Right atrium auricular region (tissue), 2 donors: ENCODE results near the gene ARMC3. TPM values are rescaled to one million over a fixed set of nuclear protein-coding genes. Genes with fewer than 3 reads are reported as not detected.

Experiments used
- DNase-seq: peaks from one replicate; pipeline ENCODE4 v3.0.0-alpha.2; 2019; ENCODE audit warnings: low spot score
- H3K27ac ChIP-seq, 2 donors: fragments of 200-600 bp; sonication (generic); 1 replicate in 1 of 2; 2 replicates in 1 of 2; pipeline ENCODE4 v1.5.1; 2016 to 2019
- H3K27me3 ChIP-seq, 2 donors: fragments of 200-600 bp; sonication (generic); one replicate each; pipeline versions ENCODE4 v1.5.1 to v1.6.0; 2017 to 2019
- H3K36me3 ChIP-seq: fragments of 200-600 bp; sonication (generic); one replicate; pipeline ENCODE4 v1.5.1; 2016
- H3K4me1 ChIP-seq, 2 donors: fragments of 200-600 bp; sonication (generic); one replicate each; pipeline versions ENCODE4 v1.5.1 to v1.6.0; 2017 to 2019
- H3K4me3 ChIP-seq, 2 donors: fragments of 200-600 bp; sonication (generic); 1 replicate in 1 of 2; 2 replicates in 1 of 2; pipeline ENCODE4 v1.5.1; 2017 to 2019; ENCODE audit warnings: mild to moderate bottlenecking in 1 of 2, moderate library complexity in 1 of 2
- H3K9me3 ChIP-seq, 2 donors: fragments of 200-600 bp; sonication (generic); one replicate each; pipeline ENCODE4 v1.5.1; 2019
- total RNA-seq, 2 donors: library from RNA; depleted of rRNA; stranded (reverse); fragments of >200 nt; gene quantifications; one replicate each; pipeline ENCODE4 v1.1.0, GENCODE V29; 2016
- TF ChIP-seq, protein P1 (sequence below), 2 donors: fragments of 200-600 bp; sonication (generic); IDR thresholded peaks; one replicate each; pipeline ENCODE4 v1.5.1; 2019; ENCODE audit warnings: antibody characterized with exemption in 2 of 2

The ARMC3 gene
- total RNA-seq, 2 donors from 2014 or later: not detected

GRCh38 chr10:22959950-22960349, 32.1 kb downstream of the ARMC3 start:
- TF ChIP-seq, protein P1, sequence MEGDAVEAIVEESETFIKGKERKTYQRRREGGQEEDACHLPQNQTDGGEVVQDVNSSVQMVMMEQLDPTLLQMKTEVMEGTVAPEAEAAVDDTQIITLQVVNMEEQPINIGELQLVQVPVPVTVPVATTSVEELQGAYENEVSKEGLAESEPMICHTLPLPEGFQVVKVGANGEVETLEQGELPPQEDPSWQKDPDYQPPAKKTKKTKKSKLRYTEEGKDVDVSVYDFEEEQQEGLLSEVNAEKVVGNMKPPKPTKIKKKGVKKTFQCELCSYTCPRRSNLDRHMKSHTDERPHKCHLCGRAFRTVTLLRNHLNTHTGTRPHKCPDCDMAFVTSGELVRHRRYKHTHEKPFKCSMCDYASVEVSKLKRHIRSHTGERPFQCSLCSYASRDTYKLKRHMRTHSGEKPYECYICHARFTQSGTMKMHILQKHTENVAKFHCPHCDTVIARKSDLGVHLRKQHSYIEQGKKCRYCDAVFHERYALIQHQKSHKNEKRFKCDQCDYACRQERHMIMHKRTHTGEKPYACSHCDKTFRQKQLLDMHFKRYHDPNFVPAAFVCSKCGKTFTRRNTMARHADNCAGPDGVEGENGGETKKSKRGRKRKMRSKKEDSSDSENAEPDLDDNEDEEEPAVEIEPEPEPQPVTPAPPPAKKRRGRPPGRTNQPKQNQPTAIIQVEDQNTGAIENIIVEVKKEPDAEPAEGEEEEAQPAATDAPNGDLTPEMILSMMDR (IDR thresholded peaks at IDR 0.05): no peak
- H3K27me3 ChIP-seq: no peaks in the 10 kb centered on the region
- H3K36me3 ChIP-seq: no peaks in the 10 kb centered on the region
- H3K4me3 ChIP-seq: no peak overlapping the region
- H3K27ac ChIP-seq: no peak overlapping the region
- H3K9me3 ChIP-seq: peaks cover 0 to 4% of the 10 kb centered on the region in 2 donors
- H3K4me1 ChIP-seq: no peaks in the 10 kb centered on the region
- no peak for DNase-seq

DNA sequence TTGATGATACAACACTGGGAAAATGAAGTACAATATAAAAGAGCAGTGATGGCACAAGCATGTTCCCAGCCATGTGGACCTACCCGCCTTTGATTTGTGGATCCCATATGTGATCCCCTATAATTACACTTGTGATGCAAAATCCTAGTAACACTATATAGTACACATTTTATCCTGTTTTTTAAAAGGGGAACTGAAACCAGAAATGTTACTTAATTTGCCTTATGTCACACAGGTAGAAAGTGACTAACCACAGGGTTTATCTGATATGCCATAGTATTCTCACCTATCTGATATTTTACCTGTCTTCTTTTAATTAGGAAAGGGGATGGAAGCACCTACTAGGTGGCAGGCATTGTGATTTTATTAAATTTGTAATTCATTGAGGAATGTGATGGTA, 35.0 kb downstream of the ARMC3 start:
- TF ChIP-seq, protein P1 (IDR thresholded peaks at IDR 0.05): no peak
- no peak overlapping the region for H3K4me3 ChIP-seq
- H3K9me3 ChIP-seq: peaks cover 0 to 4% of the 10 kb centered on the region in 2 donors
- no peaks in the 10 kb centered on the region for H3K4me1 ChIP-seq
- no peaks in the 10 kb centered on the region for H3K36me3 ChIP-seq
- no peaks in the 10 kb centered on the region for H3K27me3 ChIP-seq
- no peak for DNase-seq
- H3K27ac ChIP-seq: no peak overlapping the region

GRCh38 chr10:22969704-22970103, 41.9 kb downstream of the ARMC3 start:
- H3K36me3 ChIP-seq: no peaks in the 10 kb centered on the region
- H3K4me3 ChIP-seq: no peak overlapping the region
- DNase-seq: no peak
- H3K9me3 ChIP-seq: no peaks in the 10 kb centered on the region
- H3K4me1 ChIP-seq: no peaks in the 10 kb centered on the region
- H3K27ac ChIP-seq: no peak overlapping the region
- TF ChIP-seq, protein P1 (IDR thresholded peaks at IDR 0.05): no peak
- H3K27me3 ChIP-seq: no peaks in the 10 kb centered on the region

- no peak overlapping the region for H3K4me3 ChIP-seq
- no peaks in the 10 kb centered on the region for H3K27me3 ChIP-seq
- H3K27ac ChIP-seq: no peak overlapping the region
- no peaks in the 10 kb centered on the region for H3K9me3 ChIP-seq
- DNase-seq: no peak
- no peaks in the 10 kb centered on the region for H3K4me1 ChIP-seq
- no peaks in the 10 kb centered on the region for H3K36me3 ChIP-seq
- TF ChIP-seq, protein P1 (IDR thresholded peaks at IDR 0.05): no peak
Measured at GRCh38 chr10:22976534-22976933, 48.7 kb downstream of the ARMC3 start.

GRCh38 chr10:22977751-22978150, 49.9 kb downstream of the ARMC3 start:
- Histone ChIP-seq H3K36me3 (no peaks in the 10 kb centered on the region), H3K9me3 (no peaks in the 10 kb centered on the region), H3K4me3 (no peak overlapping the region), H3K27ac (no peak overlapping the region), H3K27me3 (no peaks in the 10 kb centered on the region), H3K4me1 (no peaks in the 10 kb centered on the region)
- TF ChIP-seq, protein P1 (IDR thresholded peaks at IDR 0.05): no peak
- no peak for DNase-seq

DNA sequence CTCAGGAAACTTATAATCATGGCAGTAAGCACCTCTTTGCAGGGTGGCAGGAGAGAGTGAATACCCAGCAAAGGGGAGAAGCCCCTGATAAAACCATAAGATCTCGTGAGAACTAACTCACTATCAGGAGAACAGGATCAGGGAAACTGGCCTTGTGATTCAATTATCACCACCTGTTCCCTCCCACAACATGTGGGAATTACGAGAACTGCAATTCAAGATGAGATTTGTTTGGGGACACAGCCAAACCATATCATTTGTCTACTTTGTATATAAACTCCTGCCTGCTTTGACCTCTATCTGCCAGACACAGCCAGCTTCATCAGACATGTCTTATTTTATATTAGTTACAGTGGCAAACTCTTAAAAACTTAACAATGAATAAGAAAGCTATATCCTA, 50.4 kb downstream of the ARMC3 start:
- H3K27me3 ChIP-seq: no peaks in the 10 kb centered on the region
- H3K4me1 ChIP-seq: no peaks in the 10 kb centered on the region
- no peak for DNase-seq
- H3K4me3 ChIP-seq: no peak overlapping the region
- H3K9me3 ChIP-seq: no peaks in the 10 kb centered on the region
- H3K36me3 ChIP-seq: no peaks in the 10 kb centered on the region
- no peak overlapping the region for H3K27ac ChIP-seq
- TF ChIP-seq, protein P1 (IDR thresholded peaks at IDR 0.05): no peak
